Inflammatory macrophage (primary cell): ENCODE results near the gene SPATA31E1.
"Not testable (repeated sequence)": the region's sequence is repeated elsewhere in the genome, so short reads cannot be mapped to it uniquely, and the experiment has no call there.

ENCODE experiments used
- DNase-seq, 2 donors: peaks; one replicate each; pipeline ENCODE4 v3.0.0-alpha.2; 2020 to 2022

The SPATA31E1 gene

GRCh38 chr9:87886210-87886932, 3.7 kb downstream of the SPATA31E1 start:
- no peak for DNase-seq

DNA sequence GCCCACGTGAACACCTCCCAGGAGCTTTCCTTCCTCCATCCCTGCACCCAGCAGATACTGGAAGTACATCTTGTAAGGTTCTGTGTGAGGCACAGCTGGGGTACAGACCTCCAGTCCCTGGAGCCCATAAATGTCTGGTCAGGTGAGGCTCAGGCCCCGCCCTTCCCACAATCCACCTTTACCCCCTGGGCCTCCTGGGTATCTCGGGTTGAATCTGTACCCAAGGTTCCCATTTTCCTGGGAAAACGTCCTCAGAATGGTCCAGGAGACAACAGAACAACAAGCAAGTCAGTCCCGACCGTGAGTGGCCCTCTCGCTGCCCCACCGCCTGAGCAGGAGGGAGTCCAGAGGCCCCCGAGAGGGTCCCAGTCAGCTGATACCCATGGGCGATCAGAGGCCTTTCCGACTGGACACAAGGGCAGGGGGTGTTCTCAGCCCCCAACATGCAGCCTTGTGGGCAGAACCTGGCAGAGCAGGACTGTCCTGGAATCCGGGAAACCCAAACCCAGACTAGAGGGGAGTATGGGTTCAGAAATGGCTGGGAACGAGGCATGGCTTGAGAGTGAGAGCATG, 4.3 kb downstream of the SPATA31E1 start:
- DNase-seq: no peak

DNA sequence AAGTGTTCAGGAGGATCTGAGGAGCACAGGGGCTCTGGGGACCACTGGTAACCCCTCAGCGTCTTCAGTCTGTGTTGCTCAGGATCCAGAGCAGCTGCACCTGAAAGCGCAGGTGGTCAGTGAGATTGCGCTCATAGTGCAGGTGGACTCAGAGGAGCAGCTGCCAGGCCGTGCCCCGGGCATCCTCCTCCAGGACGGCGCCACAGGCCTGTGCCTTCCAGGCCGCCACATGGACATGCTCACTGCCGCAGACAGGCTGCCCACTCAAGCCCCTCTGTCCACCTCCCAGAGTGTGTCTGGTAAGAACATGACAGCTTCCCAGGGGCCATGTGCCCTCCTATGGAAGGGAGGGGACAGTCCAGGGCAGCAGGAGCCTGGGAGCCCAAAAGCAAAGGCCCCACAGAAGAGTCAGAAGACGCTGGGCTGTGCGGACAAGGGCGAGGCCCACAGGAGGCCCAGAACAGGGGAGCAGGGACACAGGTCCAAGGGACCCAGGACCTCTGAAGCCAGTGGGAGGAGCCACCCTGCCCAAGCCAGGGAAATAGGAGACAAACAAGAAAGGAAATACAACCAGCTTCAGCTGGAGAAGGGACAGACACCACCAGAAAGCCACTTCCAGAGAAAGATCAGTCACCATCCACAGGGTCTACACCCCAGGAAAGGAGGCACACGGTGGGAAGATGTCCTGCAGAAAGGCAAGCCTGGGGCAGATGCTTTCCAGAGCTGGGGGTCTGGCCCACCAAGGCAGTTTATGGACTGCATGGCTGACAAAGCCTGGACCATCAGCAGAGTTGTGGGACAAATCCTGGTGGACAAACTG, 5.2 kb downstream of the SPATA31E1 start:
- DNase-seq: no peak

DNA sequence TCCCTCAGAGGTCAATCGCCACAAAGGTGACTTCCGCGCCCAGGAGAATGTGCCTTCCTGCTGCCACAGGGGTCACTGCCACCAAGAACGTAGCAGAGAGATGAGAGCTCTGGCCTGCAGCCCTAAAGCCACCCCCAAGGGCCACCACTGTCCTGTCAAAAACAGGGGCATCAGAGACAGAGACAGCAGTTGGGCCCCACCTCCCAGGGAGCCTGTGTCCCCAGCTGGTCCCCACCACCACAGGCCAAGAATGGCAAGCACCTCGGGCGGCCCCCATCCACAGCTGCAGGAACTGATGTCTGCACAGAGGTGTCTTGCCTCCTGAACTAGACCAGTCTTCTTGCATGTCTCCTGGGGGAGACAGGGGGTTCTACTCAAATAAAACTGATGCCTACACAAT, 5.8 kb downstream of the SPATA31E1 start:
- DNase-seq: no peak

DNA sequence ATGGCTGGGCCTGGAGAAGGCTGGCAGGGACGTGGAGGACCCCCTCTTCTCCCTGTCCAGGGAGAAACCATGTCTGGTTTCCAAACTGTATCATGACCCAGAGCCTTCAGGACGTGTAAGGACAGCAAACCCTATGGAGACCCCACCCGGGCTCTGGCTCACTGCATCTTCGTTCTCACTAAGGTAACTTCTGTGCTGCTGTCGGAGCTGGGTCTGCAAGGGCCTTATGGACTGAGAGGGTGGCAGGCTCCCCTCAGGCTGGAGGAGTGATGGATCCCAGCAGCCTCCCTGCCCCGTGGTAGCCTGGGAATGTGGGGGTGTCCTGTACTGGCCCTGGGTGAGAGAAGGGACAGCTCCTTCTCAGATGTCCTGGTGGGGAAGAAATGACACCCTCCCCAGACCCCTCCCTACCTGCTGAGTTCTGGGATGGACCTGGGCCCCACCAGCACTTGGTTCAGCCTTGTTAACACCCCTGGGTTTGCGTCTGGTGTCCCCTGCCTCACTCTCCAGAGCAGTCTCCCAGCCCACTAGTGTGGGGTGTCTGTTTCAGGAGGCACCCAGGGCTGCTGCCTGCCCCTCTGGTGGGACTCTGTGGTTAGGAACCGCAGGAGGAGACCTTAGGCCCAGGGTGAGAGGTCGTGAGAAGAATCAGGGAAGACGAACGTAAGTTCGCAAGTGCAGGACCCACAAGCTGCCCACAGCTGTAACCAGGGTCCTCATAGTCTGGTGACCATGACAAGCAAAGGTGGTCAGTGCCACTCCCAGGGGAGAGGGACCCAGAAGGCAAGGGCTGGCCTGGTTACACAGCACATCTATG, 6.6 kb downstream of the SPATA31E1 start:
- no peak for DNase-seq

GRCh38 chr9:87889882-87890252, 7.2 kb downstream of the SPATA31E1 start:
- DNase-seq: no peak

DNA sequence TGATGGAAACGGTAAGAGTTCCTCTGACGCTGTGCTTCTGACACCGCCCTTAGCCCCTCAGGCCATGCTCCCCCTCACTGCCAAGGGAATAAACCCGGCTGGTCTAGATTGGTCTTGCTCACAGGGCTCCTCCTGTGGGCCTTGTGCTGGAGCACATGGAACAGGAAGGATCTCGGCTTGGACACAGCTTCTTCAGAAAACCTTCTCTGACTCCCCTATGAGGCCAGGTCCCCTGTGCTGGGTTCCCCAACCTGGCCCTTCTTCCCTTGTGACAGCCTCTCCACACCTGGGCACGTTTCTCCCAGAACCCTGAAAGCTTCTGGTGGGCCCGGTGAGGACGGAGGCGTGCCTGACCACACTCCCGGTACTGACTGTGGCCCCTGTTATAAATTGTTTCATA, 8.2 kb downstream of the SPATA31E1 start:
- no peak for DNase-seq

- DNase-seq: no peak
These were observed 9.1 kb downstream of the SPATA31E1 start for GRCh38 chr9:87891754-87892153.

DNA sequence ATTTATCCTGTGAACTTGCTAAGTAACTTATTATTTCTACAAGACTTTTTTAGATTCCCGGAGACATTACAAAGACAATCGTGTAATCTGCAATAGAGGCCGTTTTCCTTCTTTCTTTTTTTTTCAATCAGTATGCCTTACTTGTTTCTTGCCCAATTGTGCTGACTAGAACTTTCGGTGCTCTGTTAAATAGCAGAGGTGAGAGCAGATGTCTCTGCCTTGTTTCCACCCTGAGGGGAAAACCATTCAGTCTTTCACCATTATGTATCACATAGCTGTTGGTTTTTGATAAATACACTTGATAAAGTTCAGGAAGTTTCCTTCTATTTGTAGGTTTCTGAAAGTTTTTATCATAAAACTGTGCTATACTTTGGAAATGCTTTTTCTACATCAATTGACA, 10.3 kb downstream of the SPATA31E1 start:
- no peak for DNase-seq

- no peak for DNase-seq
These were observed 12.4 kb downstream of the SPATA31E1 start for GRCh38 chr9:87894998-87895625.

GRCh38 chr9:87896891-87897290, 14.2 kb downstream of the SPATA31E1 start:
- DNase-seq: no peak

DNA sequence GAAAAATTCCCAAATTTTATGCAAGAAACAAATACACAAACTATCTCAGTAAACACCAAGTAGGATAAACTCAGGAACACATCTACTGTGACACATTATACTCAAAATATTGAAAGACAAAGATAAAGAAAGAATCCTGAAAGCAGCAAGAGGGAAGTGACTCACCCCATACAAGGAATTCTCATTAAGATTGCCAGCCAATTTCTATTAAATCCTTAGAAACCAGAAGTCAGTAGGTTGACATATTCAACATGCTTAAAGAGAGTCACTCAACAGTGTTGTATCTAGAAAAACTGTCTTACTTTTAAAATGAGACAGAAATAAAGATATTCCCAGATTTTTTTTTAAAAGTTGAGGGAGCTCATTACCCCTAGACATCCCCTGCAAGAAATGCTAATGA, 15.5 kb downstream of the SPATA31E1 start:
- no peak for DNase-seq

DNA sequence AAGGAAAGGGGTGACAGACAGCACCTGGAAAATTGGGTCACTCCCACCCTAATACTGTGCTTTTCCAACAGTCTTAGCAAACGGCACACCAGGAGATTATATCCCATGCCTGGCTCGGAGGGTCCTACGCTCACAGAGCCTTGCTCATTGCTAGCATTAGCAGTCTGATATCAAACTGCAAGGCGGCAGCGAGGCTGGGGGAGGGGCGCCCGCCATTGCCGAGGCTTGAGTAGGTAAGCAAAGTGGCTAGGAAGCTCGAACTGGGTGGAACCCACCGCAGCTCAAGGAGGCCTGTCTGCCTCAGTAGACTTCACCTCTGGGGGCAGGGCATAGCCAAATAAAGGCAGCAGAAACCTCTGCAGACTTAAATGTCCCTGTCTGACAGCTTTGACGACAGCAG, 19.7 kb downstream of the SPATA31E1 start:
- not testable (repeated sequence) for DNase-seq

DNA sequence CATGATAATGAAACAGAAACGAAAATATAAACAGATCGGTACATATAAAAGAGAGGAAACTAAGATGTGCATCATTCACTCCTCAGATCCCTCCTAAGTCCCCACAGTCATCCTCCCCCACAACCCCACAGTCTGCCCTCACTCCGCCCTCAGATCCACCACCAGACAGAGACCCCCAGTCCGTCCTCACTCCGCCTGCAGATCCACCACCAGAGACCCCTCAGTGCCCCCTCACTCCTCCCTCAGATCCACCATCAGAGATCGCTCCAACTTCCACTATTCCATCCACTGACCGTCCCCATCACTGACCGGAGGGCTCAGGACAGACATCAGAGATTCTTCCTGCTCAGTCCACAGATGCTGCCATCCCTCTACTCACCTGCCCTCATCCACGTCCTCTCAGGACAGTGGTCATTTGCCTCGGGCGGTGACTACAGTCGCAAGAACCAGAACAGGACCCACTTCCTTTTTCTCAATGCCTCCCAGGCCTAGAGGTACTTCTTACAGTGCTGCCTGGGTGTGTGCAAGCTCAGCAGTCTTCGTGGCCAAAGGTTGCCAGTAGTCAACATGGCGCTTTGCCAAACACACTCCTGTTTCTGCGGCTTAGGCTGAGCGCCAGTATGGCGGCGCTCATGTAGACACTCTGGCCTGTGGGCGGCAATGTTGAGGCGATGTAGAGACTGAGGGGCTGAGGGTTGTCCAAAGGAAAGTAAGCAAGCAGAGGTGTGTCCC, 26.8 kb downstream of the SPATA31E1 start:
- no peak for DNase-seq

DNA sequence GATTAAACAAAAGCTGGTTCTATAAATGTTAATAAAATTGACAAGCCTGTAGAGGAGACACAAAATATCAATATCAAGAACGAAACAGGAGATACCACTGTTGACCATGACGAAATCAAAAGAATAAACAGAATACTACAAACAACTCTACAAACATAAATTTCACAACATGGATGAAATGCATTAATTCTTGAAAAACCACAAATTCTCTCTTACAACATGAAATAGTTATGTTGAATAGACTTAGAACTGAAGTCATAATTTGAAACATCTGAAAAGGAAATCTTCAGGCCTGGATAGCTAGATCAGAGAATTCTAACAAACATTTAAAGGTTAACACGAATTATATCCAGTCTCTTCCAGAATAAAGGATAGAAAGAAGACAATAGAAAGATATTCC, 28.1 kb downstream of the SPATA31E1 start:
- DNase-seq: no peak

DNA sequence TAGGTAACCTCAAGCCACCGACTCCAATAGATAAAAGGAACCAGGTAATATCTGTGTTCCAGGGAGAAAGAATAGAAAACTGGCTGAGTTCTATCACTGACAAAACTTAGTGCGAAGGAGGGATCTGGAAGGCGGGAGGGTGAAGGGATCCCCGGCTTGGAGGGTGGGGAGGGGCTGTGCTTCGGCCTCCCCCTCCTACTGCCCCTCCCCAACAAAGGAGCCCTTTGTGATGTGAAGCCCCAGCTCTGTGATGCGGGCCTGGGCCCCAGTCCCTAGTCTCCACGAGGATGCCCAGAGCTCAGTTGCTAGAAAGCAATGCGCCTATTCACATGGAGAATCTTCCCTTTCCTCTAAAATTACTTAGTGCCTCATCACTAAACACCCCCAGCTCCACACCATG, 35.0 kb downstream of the SPATA31E1 start, which contains the start of gene SPATA31C1:
Gene SPATA31C1 (plus strand): TSS at position 301 of the 400 bp plus-strand sequence.
- DNase-seq: not testable (repeated sequence)

DNA sequence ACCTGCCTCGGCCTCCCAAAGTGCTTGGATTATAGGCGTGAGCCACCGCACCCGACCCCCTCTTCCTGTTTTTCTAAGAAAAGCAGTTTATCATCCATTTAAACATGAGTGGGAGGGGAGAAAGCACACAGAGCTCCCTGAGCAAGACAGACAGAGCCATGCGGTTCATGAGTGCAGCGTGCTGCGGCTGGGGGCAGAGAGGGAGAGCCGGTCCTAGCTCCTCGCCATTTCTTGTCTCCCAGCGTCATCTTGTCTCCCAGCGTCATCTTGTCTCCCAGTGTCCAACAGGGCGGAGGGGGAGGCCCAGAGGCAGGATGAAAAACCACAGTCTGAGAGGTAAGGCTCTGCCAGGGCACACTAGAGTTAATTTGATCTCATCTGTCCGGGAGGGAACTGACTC, 36.3 kb downstream of the SPATA31E1 start:
- not testable (repeated sequence) for DNase-seq

DNA sequence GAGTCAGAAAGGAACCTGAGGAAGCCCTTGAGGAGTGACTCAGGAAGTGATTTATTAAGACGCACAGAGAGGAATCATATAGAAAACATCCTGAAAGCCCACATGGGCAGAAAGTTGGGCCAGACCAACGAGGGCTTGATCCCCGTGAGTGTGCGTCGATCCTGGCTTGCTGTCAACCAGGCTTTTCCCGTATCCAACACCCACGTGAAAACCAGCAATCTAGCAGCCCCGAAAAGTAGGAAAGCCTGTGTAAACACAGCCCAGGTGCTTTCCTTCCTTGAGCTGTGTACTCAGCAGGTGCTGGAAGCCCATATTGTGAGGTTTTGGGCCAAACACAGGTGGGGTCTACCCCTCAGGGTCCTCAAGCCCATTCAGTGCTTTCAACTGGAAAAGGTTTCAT, 38.9 kb downstream of the SPATA31E1 start:
- not testable (repeated sequence) for DNase-seq

GRCh38 chr9:87923012-87923411, 40.3 kb downstream of the SPATA31E1 start:
- DNase-seq: not testable (repeated sequence)

- DNase-seq: not testable (repeated sequence)
These were observed 42.2 kb downstream of the SPATA31E1 start for GRCh38 chr9:87924851-87925250.

GRCh38 chr9:87929152-87929551, 46.5 kb downstream of the SPATA31E1 start:
- DNase-seq: not testable (repeated sequence)
